ENCODE results near the gene TBC1D14. TPM values are rescaled to one million over a fixed set of nuclear protein-coding genes. Genes with fewer than 3 reads are reported as not detected.

TBC1D14 gene
- total and polyA plus RNA-seq, 2 of the 8 experiments (the other 6 are each of a cell fraction or from before 2014, with no cell fraction given): 45.6 to 48.2 TPM

- Histone ChIP-seq H3K23me2 (ENCODE audit: low read depth, low read length) (no peaks in the 10 kb centered on the region), H3K9ac (replicated peaks in 1 of 4; ENCODE audit: extremely low read depth in 1 of 4, low read depth in 3 of 4, low read length in 3 of 4) (no peak overlapping the region), H3K79me1 (ENCODE audit: low read depth, low read length) (no peaks in the 10 kb centered on the region), H2AFZ (ENCODE audit: low read length) (no peak overlapping the region), H3K36me3 (ENCODE audit: control insufficient read depth in 2 of 4, insufficient read depth in 4 of 4, low read length in 3 of 4) (no peaks in the 10 kb centered on the region), H2BK12ac (ENCODE audit: low read depth, low read length) (no peak overlapping the region), H3K18ac (ENCODE audit: extremely low read depth, low read length) (no peak overlapping the region), H3K27ac (ENCODE audit: low read depth, low read length) (no peak overlapping the region), H2BK120ac (replicated peaks; ENCODE audit: low read depth, low read length) (no peak overlapping the region), H3K56ac (replicated peaks; ENCODE audit: insufficient read length, low read depth, low read length) (no peak overlapping the region), H3K9me3 (ENCODE audit: insufficient read depth in 2 of 2, low read depth in 1 of 2, low read length in 1 of 2) (no peaks in the 10 kb centered on the region), H3K4me3 (ENCODE audit: extremely low read depth in 1 of 4, insufficient read depth in 2 of 4, low read depth in 3 of 4, low read length in 4 of 4) (no peak overlapping the region), H3K14ac (ENCODE audit: insufficient read length) (no peak overlapping the region), H4K20me1 (replicated peaks in 1 of 2; ENCODE audit: control insufficient read depth in 1 of 2, insufficient read depth in 2 of 2, low read length in 2 of 2) (no peaks in the 10 kb centered on the region), H3K27me3 (replicated peaks in 1 of 4; ENCODE audit: control insufficient read depth in 3 of 4, extremely low read depth in 1 of 4, insufficient read depth in 3 of 4, low read length in 3 of 4) (no peaks in the 10 kb centered on the region), H4K5ac (ENCODE audit: insufficient read length, low read depth, low read length) (no peak overlapping the region), H3K4ac (replicated peaks; ENCODE audit: insufficient read length, low read depth, low read length) (no peak overlapping the region), H3K23ac (ENCODE audit: insufficient read length) (no peak overlapping the region), H4K8ac (ENCODE audit: extremely low read depth, insufficient read depth, low read length) (no peak overlapping the region), H3K79me2 (ENCODE audit: control insufficient read depth in 1 of 2, insufficient read depth in 2 of 2, low read length in 2 of 2) (no peaks in the 10 kb centered on the region), H4K91ac (replicated peaks; ENCODE audit: insufficient read length, low read length) (no peak overlapping the region), H3K4me1 (replicated peaks in 1 of 4; ENCODE audit: control insufficient read depth in 3 of 4, insufficient read depth in 4 of 4, low read length in 3 of 4) (no peaks in the 10 kb centered on the region; a peak in 1 of 7 replicates), H2BK5ac (ENCODE audit: low read depth, low read length) (no peak overlapping the region), H2BK15ac (ENCODE audit: low read length) (no peak overlapping the region), H3K4me2 (ENCODE audit: insufficient read depth in 1 of 2, low read depth in 2 of 2, low read length in 2 of 2) (no peak overlapping the region), H2AK5ac (ENCODE audit: low read depth, low read length) (no peak overlapping the region), H2BK20ac (ENCODE audit: low read length) (no peak overlapping the region)
- FAIRE-seq (no peak), DNase-seq (ENCODE audit: low read depth in 1 of 2, low spot score in 2 of 2) (no peak)
- CTCF ChIA-PET (ENCODE audit: partially characterized antibody): interaction anchor here (0.7 to 3.7 kb wide), 11 partner anchors 8 to 192 kb away, joined by 3 to 12 read pairs (median 4); partner anchors contain the start of gene TBC1D14
- WGBS, 2 experiments (ENCODE audit: extremely low coverage in 1 of 2, insufficient coverage in 1 of 2, insufficient read length in 1 of 2, insufficient replicate concordance in 2 of 2, low coverage in 1 of 2, low lambda C conversion rate in 2 of 2, missing lambda C conversion rate in 1 of 2): 93% methylated on average over 7 of the region's 10 CpGs; no CpG with 5 or more reads in 1 of the 2 experiments
- TF ChIP-seq CTCF (IDR thresholded peaks at IDR 0.05; ENCODE audit: control extremely low read depth in 1 of 3, insufficient read depth in 1 of 3, low read depth in 1 of 3, low read length in 3 of 3) (no peak), BCL11A (IDR thresholded peaks at IDR 0.05; ENCODE audit: low read depth in 2 of 2, low read length in 2 of 2) (no peak), CTBP2 (IDR thresholded peaks at IDR 0.05; ENCODE audit: borderline replicate concordance, insufficient read depth, insufficient read length, low read length) (no peak), CREB1 (IDR thresholded peaks at IDR 0.05) (no peak), RBBP5 (IDR thresholded peaks at IDR 0.05; ENCODE audit: borderline replicate concordance, low read depth, low read length) (no peak), PHF8 (conservative IDR thresholded peaks at IDR 0.05; ENCODE audit: low read depth, low read length) (no peak)
- POLR2A ChIA-PET (ENCODE audit: partially characterized antibody): interaction anchor here (0.7 to 1.9 kb wide), 3 partner anchors 9 to 20 kb away, joined by 3 to 4 read pairs (median 3); partner anchors contain the start of gene TBC1D14
Observed at GRCh38 chr4:6891436-6892170, 18.0 kb upstream of the TBC1D14 start.
